ENCODE data around the gene SIRT6.
"Not testable (repeated sequence)": the region's sequence is repeated elsewhere in the genome, so short reads cannot be mapped to it uniquely, and the experiment has no call there.

The SIRT6 gene

GRCh38 chr19:4198467-4199126, 16.2 kb upstream of the SIRT6 start:
- no peak for DNase-seq

DNA sequence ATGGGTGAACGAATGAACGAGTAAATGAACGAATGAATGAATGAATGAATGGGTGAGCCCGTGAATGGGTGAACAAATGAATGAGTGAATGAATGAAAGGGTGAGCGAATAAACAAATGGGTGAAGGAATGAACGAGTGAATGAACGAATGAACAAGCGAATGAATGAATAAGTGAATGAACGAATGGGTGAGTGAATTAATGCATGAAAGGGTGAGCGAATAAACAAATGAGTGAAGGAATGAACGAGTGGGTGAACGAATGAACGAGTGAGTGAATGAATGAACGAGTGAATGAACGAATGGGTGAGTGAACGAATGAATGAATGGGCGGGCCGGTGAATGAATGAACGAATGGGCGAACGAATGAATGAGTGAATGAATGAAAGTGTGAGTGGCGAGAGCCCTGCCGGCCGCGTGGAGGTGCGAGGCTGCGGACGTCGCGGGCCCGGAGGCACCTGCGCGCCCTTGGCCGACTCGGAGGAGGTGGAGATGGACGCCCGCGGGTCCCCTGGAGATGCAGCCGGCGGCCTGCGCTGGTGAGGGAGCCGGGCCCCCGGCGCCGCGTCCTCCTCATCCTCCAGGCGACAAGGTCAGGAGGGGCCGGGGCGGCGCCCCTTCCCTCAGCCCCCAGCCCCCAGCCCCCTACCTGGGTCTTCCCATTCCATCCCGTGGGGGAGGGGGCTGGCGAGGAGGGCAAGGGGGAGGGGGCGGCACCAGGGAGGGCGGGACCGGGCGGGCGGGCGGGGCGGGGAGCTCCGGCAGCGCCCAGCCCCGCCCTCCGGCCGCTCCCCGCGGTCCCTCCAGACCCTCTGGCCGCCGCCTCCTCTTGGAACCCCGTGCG, 15.5 kb upstream of the SIRT6 start:
- DNase-seq: no peak

- DNase-seq: no peak
Measured at GRCh38 chr19:4197228-4197624, 14.9 kb upstream of the SIRT6 start.

- DNase-seq: no peak
Measured at GRCh38 chr19:4196587-4197148, 14.3 kb upstream of the SIRT6 start.

- no peak for DNase-seq
Measured at GRCh38 chr19:4196009-4196408, 13.6 kb upstream of the SIRT6 start.

GRCh38 chr19:4194353-4194752, 12.0 kb upstream of the SIRT6 start:
- no peak for DNase-seq

GRCh38 chr19:4192537-4192936, 10.2 kb upstream of the SIRT6 start:
- not testable (repeated sequence) for DNase-seq

DNA sequence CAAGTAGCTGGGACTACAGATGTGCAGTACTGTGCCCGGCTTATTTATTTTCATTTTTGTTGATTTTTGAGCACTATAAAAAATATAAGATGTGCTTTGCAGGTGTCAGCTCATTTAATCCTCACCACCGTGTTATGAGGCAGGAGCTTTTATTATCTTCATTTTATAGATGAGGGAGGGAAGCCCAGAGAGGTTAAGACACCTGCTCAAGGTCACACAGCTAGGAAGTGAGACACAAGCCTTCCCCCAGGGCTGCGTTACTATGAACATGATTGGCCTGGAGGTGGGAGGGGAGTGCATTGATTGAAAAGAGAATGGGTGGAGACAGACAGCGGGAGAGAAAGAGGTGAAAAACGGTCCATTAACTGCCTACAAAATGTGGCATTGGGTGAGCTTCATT, 7.3 kb upstream of the SIRT6 start:
- no peak for DNase-seq

GRCh38 chr19:4187313-4188122, 5.2 kb upstream of the SIRT6 start:
- no peak for DNase-seq

- peak; percentile 65 for DNase-seq
Measured at GRCh38 chr19:4186087-4186993, 4.0 kb upstream of the SIRT6 start.

- DNase-seq: no peak
Measured at GRCh38 chr19:4185413-4186086, 3.2 kb upstream of the SIRT6 start.

- DNase-seq: no peak
Measured at GRCh38 chr19:4184718-4185352, 2.5 kb upstream of the SIRT6 start.

- no peak for DNase-seq
Measured at GRCh38 chr19:4183967-4184717, 1.8 kb upstream of the SIRT6 start.

- no peak for DNase-seq
Measured at GRCh38 chr19:4181053-4181508, 1.3 kb downstream of the SIRT6 start.

- DNase-seq: no peak
Measured at GRCh38 chr19:4178990-4179389, 3.4 kb downstream of the SIRT6 start.

DNA sequence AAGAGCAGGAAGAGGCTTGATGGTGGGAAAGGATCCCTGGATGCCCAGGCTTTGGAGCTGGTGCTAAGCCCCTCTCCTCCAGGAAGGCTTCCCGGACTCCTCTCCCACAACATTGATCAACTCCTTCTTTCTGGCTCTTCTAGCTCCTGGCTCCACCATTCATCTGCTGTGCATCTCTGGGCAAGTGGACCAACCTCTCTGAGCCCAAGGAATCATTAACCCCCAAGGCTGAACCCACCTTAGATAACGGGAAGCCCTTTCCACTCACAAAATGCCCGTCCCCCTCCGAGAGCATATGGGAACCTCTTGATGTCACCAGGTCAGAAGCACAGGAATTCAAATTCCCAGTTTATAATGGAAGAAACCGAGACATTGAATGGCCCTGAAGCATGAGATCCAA, 5.2 kb downstream of the SIRT6 start:
- no peak for DNase-seq

- DNase-seq: no peak
Measured at GRCh38 chr19:4175669-4175931, 6.8 kb downstream of the SIRT6 start.

DNA sequence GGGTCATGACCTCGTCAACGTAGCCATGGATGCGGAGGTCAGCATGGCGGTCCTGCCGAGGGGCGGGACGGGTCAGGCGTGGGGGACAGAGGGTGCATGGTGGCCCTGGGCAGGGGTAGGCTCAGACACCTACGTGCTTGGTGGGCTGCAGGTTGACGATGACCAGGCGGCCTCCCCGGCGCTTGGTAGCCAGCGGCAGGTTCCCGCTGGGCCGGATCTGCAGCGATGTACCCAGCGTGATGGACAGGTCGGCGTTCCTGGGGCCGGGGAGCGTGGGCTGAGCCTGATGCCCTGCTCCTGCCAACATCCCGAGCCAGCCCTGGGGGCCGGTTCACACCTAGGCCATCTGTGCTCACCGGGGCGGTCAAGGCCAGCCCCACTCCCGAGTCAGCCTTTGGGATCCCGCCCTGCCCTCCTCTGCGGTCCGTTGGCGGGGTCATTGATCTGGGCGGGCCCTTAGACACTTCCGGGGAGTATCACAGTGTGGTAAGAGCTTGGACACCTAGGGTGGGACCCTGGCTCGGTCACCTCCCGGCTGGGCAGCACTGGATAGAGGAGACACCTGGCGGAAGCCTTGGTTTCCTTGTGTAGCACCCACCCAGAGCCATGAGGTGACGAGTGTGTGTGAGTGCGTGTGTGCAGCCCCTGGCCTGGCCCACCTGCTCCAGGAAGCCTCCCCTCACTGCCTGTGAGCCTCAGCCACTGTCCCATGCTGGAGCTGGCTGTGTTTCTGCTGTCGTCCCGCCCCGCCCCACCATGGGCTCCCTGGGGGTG, 7.3 kb downstream of the SIRT6 start:
- no peak for DNase-seq

- no peak for DNase-seq
Measured at GRCh38 chr19:4174213-4174894, 8.0 kb downstream of the SIRT6 start.
